Stimulated activated CD4-positive, alpha-beta T cell treated with anti-CD3 and anti-CD28 coated beads, Interleukin-15, amount 100 ng/mL, for 1 hour (primary cell): ENCODE results near the gene SLC12A7.

ENCODE experiments used
- DNase-seq, 2 donors: peaks; one replicate each; pipeline ENCODE4 v3.0.0-alpha.2; 2020; ENCODE audit warnings: low read depth in 1 of 2, low spot score in 1 of 2

Gene SLC12A7

DNA sequence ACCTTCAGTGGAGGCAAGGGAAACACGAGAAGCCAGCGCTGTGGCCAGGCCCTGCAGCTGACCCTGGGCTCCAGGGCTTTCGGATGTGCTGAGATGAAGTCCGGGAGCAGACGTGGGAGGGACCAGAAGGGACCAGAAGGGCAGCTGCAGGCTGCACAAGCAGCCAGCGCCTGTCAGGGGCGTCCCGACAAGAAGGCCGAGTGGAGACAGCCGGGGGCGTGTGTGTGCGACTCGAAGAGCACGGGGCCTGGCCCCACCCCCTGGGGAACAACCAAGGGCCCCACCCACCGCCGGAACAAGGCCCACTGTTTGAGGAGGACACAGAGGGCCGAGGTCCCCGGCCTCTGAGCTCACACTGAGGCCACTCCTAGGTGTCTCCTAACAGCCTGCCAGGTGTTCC lies 31.4 kb downstream of the SLC12A7 start:
- DNase-seq = no peak

DNA sequence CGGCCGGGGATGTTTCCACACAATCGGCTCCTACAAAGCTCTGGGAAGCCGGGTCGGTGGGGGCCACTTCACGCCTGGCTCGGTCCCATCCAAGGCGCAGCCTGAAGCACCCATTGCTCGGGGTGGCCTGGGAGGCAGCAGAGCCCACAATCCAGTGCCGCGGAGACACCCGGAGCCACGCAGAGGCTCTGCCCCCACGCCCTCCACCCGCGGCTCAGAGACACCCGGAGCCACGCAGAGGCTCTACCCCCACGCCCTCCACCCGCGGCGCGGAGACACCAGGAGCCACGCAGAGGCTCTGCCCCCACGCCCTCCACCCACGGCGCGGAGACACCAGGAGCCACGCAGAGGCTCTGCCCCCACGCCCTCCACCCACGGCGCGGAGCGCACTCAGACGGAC lies 31.9 kb downstream of the SLC12A7 start:
- DNase-seq = no peak

DNA sequence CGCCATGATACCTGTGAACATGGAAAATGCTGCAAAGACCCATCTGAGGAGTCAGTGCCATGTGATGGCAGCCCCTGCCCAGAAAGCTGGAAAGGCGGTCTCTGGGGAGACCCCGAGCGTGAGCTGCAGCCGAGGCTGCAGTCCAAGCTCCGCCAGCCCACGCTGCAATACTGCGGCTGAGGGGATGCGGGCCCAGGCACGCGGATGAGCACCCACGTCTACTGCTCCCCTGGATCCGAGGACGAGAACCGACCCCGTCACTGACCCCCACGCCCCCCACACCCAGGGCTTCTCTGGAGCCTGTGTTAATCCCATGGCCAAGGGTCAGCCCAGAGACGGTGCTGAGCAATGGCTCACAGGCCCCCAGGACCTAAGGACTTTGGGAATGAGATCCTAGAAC lies 32.4 kb downstream of the SLC12A7 start:
- DNase-seq = no peak

DNA sequence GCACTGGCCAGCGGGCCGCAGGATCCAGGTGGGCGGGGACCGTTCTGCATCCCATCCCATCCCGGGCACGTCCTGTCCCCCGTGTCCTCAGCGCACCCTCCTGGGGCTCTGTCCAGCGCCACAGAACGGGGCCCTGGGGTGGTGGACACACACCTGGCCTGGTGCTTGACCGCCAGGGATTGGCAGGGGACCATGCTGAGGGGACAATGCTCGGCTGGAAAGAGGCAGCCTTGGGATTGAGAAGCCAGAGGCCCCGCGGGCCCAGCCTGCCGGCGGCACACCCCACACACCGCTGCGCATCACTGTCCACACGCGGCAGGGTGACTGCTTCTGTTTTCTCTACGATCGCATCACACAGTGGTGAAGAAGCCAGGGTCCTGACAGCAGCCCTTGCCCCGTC lies 33.0 kb downstream of the SLC12A7 start:
- no peak for DNase-seq

DNA sequence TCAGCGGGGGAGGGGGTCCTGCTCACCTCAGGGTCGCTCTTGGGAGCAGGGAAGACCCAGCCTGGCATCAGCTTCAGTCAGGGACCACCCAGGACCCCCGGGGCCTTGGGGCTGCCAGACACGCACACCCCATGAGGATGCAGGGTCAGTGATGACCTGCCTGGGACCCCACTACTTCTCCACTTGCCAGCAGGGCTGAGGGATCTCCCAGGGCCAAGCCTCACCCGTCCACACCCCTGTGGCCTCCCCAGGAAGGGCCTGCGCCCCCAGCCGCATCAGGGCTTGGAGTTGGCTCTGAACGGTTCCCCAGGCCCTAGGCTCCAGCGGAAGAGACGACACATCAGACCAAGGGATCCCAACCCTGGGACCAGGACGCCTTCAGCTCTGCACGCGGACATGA lies 33.7 kb downstream of the SLC12A7 start:
- DNase-seq = no peak

DNA sequence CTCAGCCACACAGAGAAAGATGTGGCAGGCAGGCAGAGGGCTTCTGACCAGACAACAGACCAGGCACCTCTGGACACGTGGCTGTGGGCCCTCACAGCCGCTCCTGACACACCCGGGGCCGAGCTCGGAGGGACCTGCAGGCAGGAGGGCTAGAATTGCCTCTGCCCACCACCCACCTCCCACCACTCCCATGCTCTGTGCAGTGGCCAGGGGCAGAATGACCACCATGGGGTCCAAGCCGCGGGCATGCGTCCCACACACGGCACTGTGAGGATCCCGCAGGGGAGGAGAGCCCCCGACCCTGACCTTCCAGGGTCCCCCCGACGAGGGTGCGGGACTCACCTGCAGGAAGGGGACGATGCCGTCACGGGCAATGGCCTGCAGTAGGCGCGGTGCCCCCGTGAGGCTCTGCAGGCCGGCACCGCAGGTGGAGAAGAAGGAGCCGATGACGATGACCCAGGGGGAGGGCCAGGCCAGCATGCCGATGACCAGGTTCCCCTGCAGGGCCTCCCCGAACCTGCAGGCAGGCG lies 34.3 kb downstream of the SLC12A7 start:
- no peak for DNase-seq

- no peak for DNase-seq
Observed at GRCh38 chr5:1077026-1077425, 34.8 kb downstream of the SLC12A7 start.

- no peak for DNase-seq
Observed at GRCh38 chr5:1076406-1076805, 35.5 kb downstream of the SLC12A7 start.

DNA sequence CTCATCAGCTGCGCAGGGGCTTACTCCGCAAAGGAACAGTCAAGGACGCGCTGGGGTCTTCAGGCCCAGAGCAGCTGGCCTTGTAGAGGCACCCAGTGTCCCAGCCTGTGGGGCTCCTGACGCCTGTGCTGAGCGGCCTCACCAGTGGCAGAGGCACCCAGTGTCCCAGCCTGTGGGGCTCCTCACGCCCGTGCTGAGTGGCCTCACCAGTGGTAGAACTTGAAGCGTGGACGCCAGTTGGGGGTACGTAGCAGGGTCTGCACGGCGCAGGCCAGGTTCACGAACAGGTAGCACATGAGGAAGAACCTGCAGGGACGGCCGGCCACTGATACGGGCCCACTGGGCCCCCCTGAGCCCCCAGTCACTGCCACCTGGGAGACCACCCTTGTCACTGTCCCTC lies 35.9 kb downstream of the SLC12A7 start:
- no peak for DNase-seq

DNA sequence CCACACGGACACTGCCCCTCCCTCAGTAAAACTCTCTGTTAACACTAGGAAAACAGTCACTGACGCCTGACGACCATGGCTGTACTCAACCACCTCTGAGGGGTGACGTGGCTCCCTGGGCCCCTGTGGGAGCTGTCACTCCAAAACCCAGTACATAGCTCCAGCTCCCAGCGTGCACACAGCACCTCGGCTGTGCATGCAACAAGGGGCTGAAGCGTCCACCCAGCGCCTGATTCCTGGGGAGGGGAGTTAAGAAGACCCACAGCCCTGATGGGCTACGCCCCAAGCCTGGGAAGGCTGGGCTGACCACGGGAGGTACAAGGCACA lies 36.3 kb downstream of the SLC12A7 start:
- no peak for DNase-seq

GRCh38 chr5:1074816-1075554 lies 36.9 kb downstream of the SLC12A7 start:
- DNase-seq = no peak

GRCh38 chr5:1074226-1074625 lies 37.6 kb downstream of the SLC12A7 start:
- no peak for DNase-seq

- no peak for DNase-seq
Observed at GRCh38 chr5:1073239-1074102, 38.4 kb downstream of the SLC12A7 start.

DNA sequence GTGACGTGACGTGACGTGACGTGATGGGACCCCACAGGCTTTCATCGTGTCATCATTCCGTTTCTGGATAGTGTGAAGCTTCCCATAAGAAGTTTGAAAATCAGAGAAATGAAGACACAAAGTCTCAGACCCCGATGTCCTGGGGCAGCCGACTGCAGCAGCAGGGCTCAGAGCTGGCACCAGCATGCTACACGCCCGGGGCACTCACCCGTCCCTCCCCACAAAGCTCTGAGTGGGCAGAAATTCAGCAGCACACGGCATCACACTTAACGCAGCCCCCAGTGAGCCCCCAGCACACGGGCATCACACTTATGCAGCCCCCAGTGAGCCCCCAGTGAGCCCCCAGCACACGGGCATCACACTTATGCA lies 42.2 kb downstream of the SLC12A7 start:
- DNase-seq = no peak

DNA sequence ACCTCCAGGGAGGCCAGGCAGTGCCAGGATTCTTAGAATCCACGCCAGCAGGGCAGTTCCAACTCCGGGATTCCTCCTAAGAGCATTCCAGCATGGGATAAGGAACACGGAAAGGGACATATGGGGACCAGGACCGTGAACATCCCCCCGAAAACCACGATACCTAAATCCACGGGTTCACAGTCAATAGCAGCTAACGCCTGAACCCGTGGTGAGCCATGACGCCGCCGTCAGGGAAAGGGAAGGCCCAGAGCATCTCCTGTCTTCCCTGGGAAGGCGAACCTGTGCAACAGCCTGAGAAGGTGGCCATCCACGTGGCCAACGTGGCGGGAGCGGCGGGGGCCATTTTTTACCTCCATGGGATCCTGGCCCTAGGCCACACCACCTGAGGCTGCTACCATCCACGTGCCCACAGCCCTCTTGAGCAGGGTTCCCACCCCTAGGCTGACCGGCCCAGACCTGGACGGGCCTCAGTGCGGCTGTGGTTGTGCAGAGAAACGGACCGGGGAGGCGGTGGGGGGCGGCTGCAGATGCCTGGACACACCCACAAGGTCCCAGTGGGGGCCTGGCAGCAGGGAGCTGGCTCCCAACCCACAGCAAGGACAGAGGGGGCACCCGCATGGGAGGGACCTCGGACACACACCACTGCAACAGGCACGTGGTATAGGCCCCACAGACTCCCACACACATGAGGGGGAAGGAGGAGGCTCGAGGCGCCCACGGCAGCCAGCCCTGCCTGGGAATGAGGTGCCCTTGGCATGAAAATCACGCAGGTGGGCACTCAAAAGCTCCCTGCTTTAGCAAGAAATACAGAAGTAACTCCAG lies 42.8 kb downstream of the SLC12A7 start:
- no peak for DNase-seq

DNA sequence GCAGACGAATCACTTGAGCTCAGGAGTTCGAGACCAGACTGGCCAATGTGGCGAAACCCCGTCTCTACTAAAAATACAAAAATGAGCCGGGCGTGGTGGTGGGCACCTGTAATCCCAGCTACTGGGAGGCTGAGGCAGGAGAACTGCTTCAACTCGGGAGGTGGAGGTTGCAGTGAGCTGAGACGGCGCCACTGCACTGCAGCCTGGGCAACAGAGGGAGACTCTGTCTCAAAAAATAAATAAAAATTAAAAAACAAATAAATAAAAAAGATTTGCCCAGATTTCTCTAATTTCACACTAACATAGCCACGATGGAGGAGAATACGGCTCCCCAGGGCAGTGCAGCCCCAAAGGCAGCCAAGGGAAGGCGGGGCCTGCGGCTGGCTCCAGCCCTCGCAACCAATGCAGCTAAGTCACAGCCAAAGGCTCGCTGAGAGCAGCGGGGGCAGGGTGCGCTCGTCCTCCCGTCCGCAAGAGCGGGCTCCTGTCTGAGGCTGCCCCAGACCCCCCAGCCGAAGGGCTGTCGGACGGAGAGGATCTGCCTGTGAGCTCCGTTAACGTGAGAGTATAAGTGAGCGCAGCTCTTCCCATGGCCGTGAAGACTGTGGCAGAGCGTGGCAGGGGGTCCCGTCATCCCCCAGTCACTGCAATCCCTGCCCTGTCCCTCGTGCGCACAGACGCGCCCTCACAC lies 43.5 kb downstream of the SLC12A7 start:
- no peak for DNase-seq

GRCh38 chr5:1067141-1068121 lies 44.4 kb downstream of the SLC12A7 start:
- no peak for DNase-seq

DNA sequence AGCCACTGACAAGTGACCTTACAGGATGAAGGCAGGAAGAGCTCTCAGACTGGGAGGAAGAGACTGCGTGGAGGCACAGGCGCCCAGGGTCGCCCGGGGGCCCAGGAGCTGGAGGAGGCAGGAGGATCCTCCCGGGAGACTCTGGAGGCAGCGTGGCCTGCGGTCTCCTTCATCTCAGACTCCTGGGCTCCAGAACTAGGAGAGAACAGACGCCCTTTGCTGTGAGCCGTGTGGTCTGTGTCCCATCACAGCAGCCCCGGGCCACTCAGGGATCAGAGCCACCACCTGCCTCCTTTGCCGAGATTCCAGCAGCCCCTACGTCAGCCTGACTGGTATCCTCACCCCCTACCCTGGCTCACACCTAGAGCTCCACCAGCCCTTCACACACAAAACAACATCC lies 45.2 kb downstream of the SLC12A7 start:
- DNase-seq = no peak

- DNase-seq = no peak
Observed at GRCh38 chr5:1065891-1066650, 45.8 kb downstream of the SLC12A7 start.
